Ascending aorta (tissue), 2 donors: ENCODE results near the gene TTLL1. TPM values are rescaled to one million over a fixed set of nuclear protein-coding genes. Genes with fewer than 3 reads are reported as not detected.

ENCODE experiments used
- DNase-seq, 2 donors: peaks; one replicate each; pipeline ENCODE4 v3.0.0-alpha.2; 2019; ENCODE audit warnings: low spot score in 2 of 2
- H3K27ac ChIP-seq, 2 donors: fragments of 200-600 bp; sonication (generic); one replicate each; pipeline ENCODE4 v1.5.1; 2016 to 2017; ENCODE audit warnings: mild to moderate bottlenecking in 1 of 2
- H3K27me3 ChIP-seq: fragments of 200-600 bp; sonication (generic); one replicate; pipeline ENCODE4 v1.5.1; 2017
- H3K36me3 ChIP-seq, 2 donors: fragments of 200-600 bp; sonication (generic); one replicate each; pipeline ENCODE4 v1.5.1; 2016
- H3K4me1 ChIP-seq, 2 donors: fragments of 200-600 bp; sonication (generic); one replicate each; pipeline ENCODE4 v1.5.1; 2016 to 2017; ENCODE audit warnings: mild to moderate bottlenecking in 1 of 2
- H3K4me3 ChIP-seq, 2 donors: fragments of 200-600 bp; sonication (generic); one replicate each; pipeline ENCODE4 v1.5.1; 2016 to 2017; ENCODE audit warnings: mild to moderate bottlenecking in 1 of 2
- H3K9me3 ChIP-seq, 2 donors: fragments of 200-600 bp; sonication (generic); one replicate each; pipeline ENCODE4 v1.5.1; 2016
- intact Hi-C: fragments of 100-400 bp; cut with DNase I; formaldehyde crosslinking; loops from one replicate; pipeline ENCODE4 v1.15.1; 2023
- total RNA-seq: library from RNA; depleted of rRNA; stranded (reverse); fragments of >200 nt; gene quantifications from one replicate; pipeline ENCODE4 v1.1.0, GENCODE V29; 2016
- TF ChIP-seq, protein P1 (sequence below), 3 experiments: fragments of 200-600 bp in 2 of 3; fragments of 450-650 bp in 1 of 3; sonication (generic) in 2 of 3; IDR thresholded peaks; one replicate each; pipeline ENCODE4 v1.5.1; 2016 to 2019; ENCODE audit warnings: antibody characterized with exemption in 3 of 3, mild to moderate bottlenecking in 1 of 3, moderate library complexity in 1 of 3

TTLL1 gene
- total RNA-seq, 1 donor from 2014 or later = 0.21 TPM

DNA sequence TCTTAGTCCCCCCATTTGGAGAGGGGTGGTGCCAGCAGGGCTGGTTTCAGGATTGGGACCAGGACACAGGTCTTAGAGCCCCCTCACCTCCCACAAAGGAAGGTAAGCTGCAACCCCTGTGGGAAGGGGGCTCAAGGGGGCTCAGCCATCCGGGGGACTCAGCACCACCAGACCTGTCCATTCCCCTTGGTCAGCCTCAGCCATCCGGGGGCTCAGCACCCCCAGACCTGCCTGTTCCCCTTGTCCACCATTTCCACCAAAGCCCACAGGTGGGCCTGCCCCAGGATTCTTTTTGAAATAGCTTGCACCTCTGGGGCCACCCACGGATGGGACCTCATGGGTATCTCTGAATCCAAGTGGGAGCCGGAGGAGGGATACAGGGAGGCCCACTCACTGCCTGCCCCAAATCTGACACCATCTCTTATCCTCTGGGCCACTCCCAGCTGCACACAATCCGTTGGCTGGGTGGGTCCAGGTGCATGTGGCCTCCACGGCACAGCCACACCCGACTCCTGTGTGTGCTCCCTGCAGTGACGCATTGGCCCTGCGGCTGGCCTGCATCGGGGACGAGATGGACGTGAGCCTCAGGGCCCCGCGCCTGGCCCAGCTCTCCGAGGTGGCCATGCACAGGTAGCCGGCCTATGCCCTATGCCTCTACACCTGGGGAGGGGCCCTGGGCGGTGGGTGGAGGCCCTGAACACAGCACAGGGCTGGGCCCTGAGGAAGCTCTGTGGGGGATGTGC lies 38.1 kb upstream of the TTLL1 start:
- DNase-seq = no peak
- intact Hi-C loops = no loop called here
- Histone ChIP-seq H3K27ac (no peak overlapping the region), H3K4me3 (no peak overlapping the region), H3K9me3 (no peaks in the 10 kb centered on the region), H3K36me3 (no peaks in the 10 kb centered on the region), H3K27me3 (no peaks in the 10 kb centered on the region), H3K4me1 (peaks cover 2 to 8% of the 10 kb centered on the region in 2 donors)
- TF ChIP-seq, protein P1, sequence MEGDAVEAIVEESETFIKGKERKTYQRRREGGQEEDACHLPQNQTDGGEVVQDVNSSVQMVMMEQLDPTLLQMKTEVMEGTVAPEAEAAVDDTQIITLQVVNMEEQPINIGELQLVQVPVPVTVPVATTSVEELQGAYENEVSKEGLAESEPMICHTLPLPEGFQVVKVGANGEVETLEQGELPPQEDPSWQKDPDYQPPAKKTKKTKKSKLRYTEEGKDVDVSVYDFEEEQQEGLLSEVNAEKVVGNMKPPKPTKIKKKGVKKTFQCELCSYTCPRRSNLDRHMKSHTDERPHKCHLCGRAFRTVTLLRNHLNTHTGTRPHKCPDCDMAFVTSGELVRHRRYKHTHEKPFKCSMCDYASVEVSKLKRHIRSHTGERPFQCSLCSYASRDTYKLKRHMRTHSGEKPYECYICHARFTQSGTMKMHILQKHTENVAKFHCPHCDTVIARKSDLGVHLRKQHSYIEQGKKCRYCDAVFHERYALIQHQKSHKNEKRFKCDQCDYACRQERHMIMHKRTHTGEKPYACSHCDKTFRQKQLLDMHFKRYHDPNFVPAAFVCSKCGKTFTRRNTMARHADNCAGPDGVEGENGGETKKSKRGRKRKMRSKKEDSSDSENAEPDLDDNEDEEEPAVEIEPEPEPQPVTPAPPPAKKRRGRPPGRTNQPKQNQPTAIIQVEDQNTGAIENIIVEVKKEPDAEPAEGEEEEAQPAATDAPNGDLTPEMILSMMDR (IDR thresholded peaks at IDR 0.05) = no peak

GRCh38 chr22:43126501-43127165 lies 37.4 kb upstream of the TTLL1 start:
- TF ChIP-seq, protein P1 (IDR thresholded peaks at IDR 0.05) = no peak
- DNase-seq = no peak
- intact Hi-C loops = no loop called here

DNA sequence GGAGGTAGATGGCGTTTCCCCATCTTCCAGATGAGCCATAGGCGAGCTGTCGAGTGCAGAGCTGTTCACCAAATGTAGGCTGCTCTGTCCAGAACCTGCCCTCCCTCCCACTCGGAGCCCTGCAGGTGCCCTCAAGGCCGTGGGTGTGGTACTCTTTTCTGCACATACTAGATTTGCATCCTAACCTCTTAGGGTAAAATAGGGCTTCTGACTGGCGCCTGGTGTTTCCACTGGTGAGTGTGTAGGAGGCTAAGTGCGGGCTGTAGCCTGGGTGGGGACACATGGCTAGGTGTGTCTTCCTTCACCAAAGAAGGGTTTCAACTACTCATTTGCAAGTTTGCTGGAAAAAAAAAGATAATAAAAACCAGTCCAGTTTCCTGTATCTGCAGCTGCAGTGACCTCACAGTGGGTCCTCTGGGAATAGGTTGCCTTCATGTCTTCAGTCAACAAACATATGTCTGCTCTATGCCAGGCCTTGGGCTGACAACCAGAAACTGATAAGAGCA lies 29.8 kb upstream of the TTLL1 start:
- H3K27ac ChIP-seq = no peak overlapping the region
- DNase-seq = no peak
- no peak overlapping the region for H3K4me3 ChIP-seq
- H3K4me1 ChIP-seq = no peaks in the 10 kb centered on the region
- no peaks in the 10 kb centered on the region for H3K9me3 ChIP-seq
- H3K27me3 ChIP-seq = no peaks in the 10 kb centered on the region
- H3K36me3 ChIP-seq = no peaks in the 10 kb centered on the region
- intact Hi-C loops = no loop called here
- TF ChIP-seq, protein P1 (IDR thresholded peaks at IDR 0.05) = no peak

More at GRCh38 chr22:43126501-43127165, 37.4 kb upstream of the TTLL1 start:
- no peaks in the 10 kb centered on the region for H3K9me3 ChIP-seq
- no peaks in the 10 kb centered on the region for H3K27me3 ChIP-seq
- no peak overlapping the region for H3K27ac ChIP-seq
- no peaks in the 10 kb centered on the region for H3K36me3 ChIP-seq
- no peak overlapping the region for H3K4me3 ChIP-seq
- H3K4me1 ChIP-seq = peaks cover 0 to under 1% of the 10 kb centered on the region in 2 donors

DNA sequence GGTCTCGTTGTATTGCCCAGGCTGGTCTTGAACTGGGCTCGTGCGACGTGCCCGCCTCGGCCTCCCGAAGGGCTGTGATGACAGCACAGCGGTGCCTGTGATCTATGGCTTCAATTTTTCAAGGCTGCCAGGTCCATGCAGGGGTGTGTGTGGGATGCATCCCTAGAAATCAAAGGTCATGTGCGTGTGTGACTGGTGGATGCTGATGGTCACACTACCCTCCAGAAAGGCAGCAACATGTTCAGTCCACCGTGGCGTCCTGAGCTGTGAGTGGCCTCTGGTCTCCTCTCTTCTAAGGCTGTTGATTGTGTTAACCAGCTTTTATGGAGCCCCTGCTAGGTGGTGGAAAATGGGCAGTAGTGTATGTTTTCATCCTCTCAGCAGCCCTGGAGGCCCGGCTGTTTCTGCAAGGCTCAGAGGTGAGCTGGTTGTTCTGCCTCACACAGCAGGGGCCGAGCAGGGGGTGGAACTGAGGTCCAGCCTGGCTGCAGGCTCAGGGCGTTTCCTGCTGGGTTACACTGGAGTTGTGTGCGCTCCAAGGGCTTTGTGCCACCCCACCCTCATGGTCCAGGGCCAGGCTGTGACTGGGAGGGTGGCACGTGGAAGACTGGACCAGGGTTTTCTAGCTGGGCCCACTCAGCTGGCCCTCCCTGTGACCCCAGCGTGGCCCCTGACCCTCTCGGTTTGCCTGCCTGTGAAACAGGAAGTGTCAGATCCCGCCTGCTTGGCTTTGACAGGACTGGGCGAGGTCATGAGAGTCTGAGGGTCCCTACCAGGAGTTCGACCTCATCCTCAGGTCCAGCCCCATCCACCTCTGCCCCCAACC lies 29.0 kb upstream of the TTLL1 start:
- H3K27me3 ChIP-seq = no peaks in the 10 kb centered on the region
- intact Hi-C loops = no loop called here
- H3K9me3 ChIP-seq = no peaks in the 10 kb centered on the region
- H3K36me3 ChIP-seq = no peaks in the 10 kb centered on the region
- TF ChIP-seq, protein P1 (IDR thresholded peaks at IDR 0.05) = no peak
- H3K27ac ChIP-seq = no peak overlapping the region
- no peak overlapping the region for H3K4me3 ChIP-seq
- no peaks in the 10 kb centered on the region for H3K4me1 ChIP-seq
- no peak for DNase-seq

GRCh38 chr22:43116932-43117331 lies 27.7 kb upstream of the TTLL1 start:
- no peaks in the 10 kb centered on the region for H3K4me1 ChIP-seq
- no peak overlapping the region for H3K27ac ChIP-seq
- H3K4me3 ChIP-seq = no peak overlapping the region
- H3K27me3 ChIP-seq = peaks cover under 1% of the 10 kb centered on the region
- TF ChIP-seq, protein P1 (IDR thresholded peaks at IDR 0.05) = no peak
- no peaks in the 10 kb centered on the region for H3K36me3 ChIP-seq
- DNase-seq = no peak
- intact Hi-C loops = no loop called here
- H3K9me3 ChIP-seq = no peaks in the 10 kb centered on the region
